Activated T-helper 2 cell treated with anti-CD3 and anti-CD28 coated beads, Interferon-gamma antibody, Interleukin-2, Interleukin-4, amounts not matched to agents 10 μg/mL and 5 μg/mL and 100 μg/mL, durations not matched to agents 14 hours and 24 hours and 36 hours (primary cell): Measurements from ENCODE around the gene NBPF11. TPM values are rescaled to one million over a fixed set of nuclear protein-coding genes. Genes with fewer than 3 reads are reported as not detected.
"Not testable (repeated sequence)": the region's sequence is repeated elsewhere in the genome, so short reads cannot be mapped to it uniquely, and the experiment has no call there.

Experiments used
- DNase-seq: peaks from one replicate; pipeline ENCODE4 v3.0.0; 2021; ENCODE audit warnings: low spot score
- H3K27ac Mint-ChIP-seq: one replicate; pipeline ENCODE4 v1.8.0; 2021; ENCODE audit warnings: mixed read lengths
- H3K27me3 Mint-ChIP-seq: one replicate; pipeline ENCODE4 v1.8.0; 2021; ENCODE audit warnings: low read depth, mixed read lengths
- H3K36me3 Mint-ChIP-seq: one replicate; pipeline ENCODE4 v1.8.0; 2021; ENCODE audit warnings: low read depth, mixed read lengths
- H3K4me1 Mint-ChIP-seq: one replicate; pipeline ENCODE4 v1.8.0; 2021; ENCODE audit warnings: low read depth, mixed read lengths
- H3K4me3 Mint-ChIP-seq: one replicate; pipeline ENCODE4 v1.8.0; 2021; ENCODE audit warnings: low read depth, mild to moderate bottlenecking, moderate library complexity, mixed read lengths
- H3K9me3 Mint-ChIP-seq: one replicate; pipeline ENCODE4 v1.8.0; 2021; ENCODE audit warnings: mixed read lengths
- intact Hi-C: fragments of 100-400 bp; cut with micrococcal nuclease; formaldehyde crosslinking; loops from one replicate; pipeline ENCODE4 v1.15.1; 2023
- total RNA-seq: library from RNA; stranded (reverse); gene quantifications from 2 replicates; pipeline ENCODE4 v1.2.3, GENCODE V29; 2022

NBPF11 gene
- total RNA-seq, 1 donor from 2014 or later: 9.0 TPM

DNA sequence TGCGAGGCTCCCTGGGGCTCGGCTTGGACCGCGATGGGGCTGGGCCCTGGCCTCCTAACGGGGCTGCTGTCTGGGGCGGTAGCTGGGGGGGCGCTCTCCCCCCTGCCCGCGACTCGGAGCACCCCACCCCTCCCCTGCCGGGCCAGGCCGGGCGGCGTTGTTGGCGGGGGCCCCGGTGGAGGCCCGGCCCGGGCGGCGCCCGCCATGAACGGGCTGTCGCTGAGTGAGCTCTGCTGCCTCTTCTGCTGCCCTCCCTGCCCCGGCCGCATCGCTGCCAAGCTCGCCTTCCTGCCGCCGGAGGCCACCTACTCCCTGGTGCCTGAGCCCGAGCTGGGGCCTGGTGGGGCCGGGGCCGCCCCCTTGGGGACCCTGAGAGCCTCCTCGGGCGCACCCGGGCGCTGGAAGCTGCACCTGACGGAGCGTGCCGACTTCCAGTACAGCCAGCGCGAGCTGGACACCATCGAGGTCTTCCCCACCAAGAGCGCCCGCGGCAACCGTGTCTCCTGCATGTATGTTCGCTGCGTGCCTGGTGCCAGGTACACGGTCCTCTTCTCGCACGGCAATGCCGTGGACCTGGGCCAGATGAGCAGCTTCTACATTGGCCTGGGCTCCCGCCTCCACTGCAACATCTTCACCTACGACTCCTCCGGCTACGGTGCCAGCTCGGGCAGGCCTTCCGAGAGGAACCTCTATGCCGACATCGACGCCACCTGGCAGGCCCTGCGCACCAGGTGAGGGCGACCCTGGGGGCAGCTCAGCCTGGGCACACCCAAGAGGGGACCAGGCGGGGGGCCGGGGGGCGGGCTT is 5.7 kb downstream of the NBPF11 start:
- intact Hi-C loops, H3K9me3 Mint-ChIP-seq, H3K4me3 Mint-ChIP-seq, H3K27me3 Mint-ChIP-seq, H3K27ac Mint-ChIP-seq, H3K4me1 Mint-ChIP-seq, DNase-seq, H3K36me3 Mint-ChIP-seq: not testable (repeated sequence)

DNA sequence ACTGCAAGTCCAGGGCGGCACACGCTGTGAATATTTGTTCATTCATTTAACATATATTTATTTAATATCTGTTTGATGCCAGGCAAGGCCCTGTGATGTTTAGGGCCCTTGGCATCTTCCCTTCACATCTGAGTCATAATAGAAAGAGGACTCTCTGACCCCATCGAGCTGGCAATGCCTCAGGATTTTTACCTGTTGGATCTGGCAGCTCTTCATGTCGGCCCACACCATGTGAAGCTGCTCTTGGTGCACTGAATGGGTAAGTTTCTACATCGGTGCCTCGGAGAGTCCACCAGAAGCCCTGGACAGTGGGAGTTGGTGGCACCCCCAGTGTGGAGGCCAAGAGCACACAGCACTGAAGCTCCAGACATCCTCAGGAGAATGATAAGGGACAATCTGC is 8.9 kb downstream of the NBPF11 start:
- H3K27me3 Mint-ChIP-seq, DNase-seq, intact Hi-C loops, H3K9me3 Mint-ChIP-seq, H3K36me3 Mint-ChIP-seq, H3K27ac Mint-ChIP-seq, H3K4me3 Mint-ChIP-seq, H3K4me1 Mint-ChIP-seq: not testable (repeated sequence)

DNA sequence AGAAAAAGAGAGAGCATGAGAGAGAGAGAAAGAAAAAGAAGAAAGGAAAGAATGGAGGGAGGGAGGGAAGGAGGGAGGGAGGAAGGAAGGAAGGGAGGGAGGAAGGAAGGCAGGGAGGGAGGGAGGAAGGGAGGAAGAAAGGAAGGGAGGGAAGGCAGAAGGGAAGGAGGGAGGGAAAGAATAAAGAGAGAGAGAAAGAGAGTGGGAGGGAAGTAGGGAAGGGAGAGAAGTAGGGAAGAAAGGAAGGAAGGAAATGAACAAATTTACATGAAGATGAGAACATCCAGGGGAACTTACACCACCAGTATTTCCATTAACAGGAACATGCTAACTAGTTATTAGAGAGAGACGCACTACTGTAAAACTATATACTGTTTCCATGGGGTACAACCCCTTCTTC is 10.1 kb downstream of the NBPF11 start:
- H3K4me3 Mint-ChIP-seq, intact Hi-C loops, H3K36me3 Mint-ChIP-seq: not testable (repeated sequence)

DNA sequence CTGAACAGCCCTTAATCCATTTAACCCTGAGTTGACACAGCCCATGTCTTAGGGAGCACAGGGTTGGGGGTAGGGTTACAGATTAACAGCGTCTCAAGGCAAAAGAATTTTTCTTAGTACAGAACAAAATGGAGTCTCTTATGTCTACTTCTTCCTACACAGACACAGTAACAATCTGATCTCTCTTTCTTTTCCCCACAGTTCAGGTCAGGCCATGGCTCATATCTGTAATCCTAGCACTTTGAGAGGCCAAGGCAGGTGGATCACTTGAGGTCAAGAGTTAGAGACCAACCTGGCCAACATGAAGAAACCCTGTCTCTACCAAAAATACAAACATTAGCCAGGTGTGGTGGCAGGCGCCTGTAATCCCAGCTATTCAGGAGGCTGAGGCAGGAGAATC is 13.5 kb downstream of the NBPF11 start:
- H3K36me3 Mint-ChIP-seq, H3K27ac Mint-ChIP-seq, H3K4me1 Mint-ChIP-seq, H3K4me3 Mint-ChIP-seq, H3K9me3 Mint-ChIP-seq, intact Hi-C loops, DNase-seq, H3K27me3 Mint-ChIP-seq: not testable (repeated sequence)

More for the DNA sequence above, 10.1 kb downstream of the NBPF11 start:
- not testable (repeated sequence) for H3K27me3 Mint-ChIP-seq, DNase-seq, H3K9me3 Mint-ChIP-seq, H3K27ac Mint-ChIP-seq, H3K4me1 Mint-ChIP-seq

DNA sequence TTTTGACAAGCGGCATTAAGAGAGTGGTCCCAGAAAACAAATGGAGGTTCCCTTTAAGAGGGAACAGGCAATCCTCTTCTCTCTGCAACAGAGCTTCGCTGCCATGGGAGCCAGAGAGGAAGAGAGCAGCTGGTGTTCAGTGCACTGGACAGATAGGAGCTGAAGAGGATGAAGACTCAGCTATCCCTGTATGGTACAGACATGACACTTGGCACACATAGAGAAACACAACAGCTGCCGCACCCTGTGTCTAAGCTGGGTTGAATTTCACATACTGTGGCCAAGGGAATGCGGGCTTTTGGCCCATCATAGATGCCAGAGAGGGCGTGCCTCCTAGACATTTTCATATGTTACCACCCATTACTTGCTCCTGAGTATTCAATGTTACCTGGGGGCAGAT is 29.7 kb downstream of the NBPF11 start:
- DNase-seq, H3K9me3 Mint-ChIP-seq, H3K36me3 Mint-ChIP-seq, H3K27ac Mint-ChIP-seq, H3K4me3 Mint-ChIP-seq, intact Hi-C loops, H3K27me3 Mint-ChIP-seq, H3K4me1 Mint-ChIP-seq: not testable (repeated sequence)

DNA sequence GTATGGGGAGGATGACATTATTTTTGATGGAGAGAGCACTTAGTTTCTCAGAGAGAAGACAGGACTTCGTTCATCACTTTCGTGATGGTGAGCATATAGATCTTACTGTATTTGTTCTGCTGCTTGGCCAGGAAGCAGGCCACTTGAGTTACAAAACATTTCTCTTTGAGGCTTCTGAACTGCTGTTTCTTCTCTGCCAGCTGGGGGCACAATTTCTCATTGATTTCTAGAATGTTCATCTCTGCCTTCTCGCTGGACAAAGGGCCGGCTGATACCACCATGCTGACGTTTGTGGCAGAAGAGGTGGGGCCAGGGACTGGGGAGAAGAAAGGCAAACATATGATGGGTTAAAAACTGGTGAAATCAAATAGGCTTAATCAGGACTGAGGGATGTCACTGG is 31.7 kb downstream of the NBPF11 start:
- H3K4me1 Mint-ChIP-seq, DNase-seq, H3K27me3 Mint-ChIP-seq, H3K9me3 Mint-ChIP-seq, intact Hi-C loops, H3K4me3 Mint-ChIP-seq, H3K36me3 Mint-ChIP-seq, H3K27ac Mint-ChIP-seq: not testable (repeated sequence)

DNA sequence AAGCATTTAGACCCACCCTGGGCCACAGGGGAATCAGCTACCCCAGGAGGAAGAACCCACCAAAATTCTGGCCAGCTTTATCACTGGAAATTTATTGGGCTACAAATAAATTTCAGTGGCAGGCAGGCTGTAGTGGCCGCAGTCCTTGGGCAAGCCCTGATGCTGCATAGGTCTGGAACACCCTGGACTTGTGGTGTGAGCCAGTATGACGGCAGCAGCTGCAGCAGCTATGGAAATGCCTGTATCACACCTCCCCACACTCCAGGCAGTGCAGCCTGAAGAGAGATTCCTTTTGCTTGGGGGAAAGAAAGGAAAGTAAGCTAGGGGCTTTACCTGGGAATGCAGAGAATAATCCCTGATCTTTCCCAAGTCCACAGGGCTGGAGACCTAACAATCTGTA is 56.3 kb downstream of the NBPF11 start:
- DNase-seq, intact Hi-C loops, H3K36me3 Mint-ChIP-seq, H3K4me1 Mint-ChIP-seq, H3K4me3 Mint-ChIP-seq, H3K27ac Mint-ChIP-seq, H3K9me3 Mint-ChIP-seq: not testable (repeated sequence)
- peaks cover 15% of the 10 kb centered on the region for H3K27me3 Mint-ChIP-seq

DNA sequence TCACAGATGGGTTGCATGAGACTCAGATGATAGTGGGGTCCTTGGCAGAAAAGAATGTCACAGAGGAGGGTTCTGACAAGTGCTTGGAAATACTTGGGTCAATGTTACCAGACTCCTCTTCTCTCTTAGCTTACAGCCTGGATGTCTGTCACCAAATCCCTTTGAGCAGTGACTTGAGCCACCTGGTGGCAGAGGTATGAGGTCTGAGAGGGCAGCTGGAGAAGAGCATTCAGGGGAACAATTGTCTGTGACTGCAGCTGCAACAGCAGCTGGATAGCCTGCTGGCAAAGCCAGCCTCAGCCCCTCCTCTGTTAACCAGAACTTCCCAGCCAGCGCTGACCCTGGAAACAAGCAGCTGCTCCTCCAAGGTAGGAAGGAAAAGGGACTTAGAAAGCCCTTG is 65.9 kb downstream of the NBPF11 start:
- not testable (repeated sequence) for DNase-seq, H3K9me3 Mint-ChIP-seq

DNA sequence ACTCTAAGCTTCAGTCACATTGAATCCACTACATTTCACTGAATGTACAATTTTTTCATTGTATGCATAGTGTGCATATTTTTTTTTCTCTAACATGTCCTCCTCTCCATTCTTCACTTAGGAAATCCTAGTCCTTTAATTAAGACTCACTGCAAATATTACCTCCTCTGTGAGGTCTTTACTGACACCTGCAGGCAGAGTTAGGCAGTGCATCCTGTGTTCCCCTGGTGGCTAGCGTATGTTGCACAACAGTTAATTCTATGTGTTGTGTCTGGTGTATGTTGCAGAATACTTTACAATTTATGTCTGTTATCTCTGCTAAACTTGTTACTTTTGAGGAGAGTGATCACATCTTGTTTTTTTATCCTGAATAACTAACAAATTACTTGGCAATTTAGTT is 70.9 kb downstream of the NBPF11 start:
- H3K27ac Mint-ChIP-seq, H3K4me1 Mint-ChIP-seq, H3K4me3 Mint-ChIP-seq, DNase-seq, H3K27me3 Mint-ChIP-seq, intact Hi-C loops, H3K36me3 Mint-ChIP-seq, H3K9me3 Mint-ChIP-seq: not testable (repeated sequence)

More for the DNA sequence above, 65.9 kb downstream of the NBPF11 start:
- H3K4me1 Mint-ChIP-seq, H3K36me3 Mint-ChIP-seq, H3K4me3 Mint-ChIP-seq, intact Hi-C loops, H3K27ac Mint-ChIP-seq, H3K27me3 Mint-ChIP-seq: not testable (repeated sequence)

DNA sequence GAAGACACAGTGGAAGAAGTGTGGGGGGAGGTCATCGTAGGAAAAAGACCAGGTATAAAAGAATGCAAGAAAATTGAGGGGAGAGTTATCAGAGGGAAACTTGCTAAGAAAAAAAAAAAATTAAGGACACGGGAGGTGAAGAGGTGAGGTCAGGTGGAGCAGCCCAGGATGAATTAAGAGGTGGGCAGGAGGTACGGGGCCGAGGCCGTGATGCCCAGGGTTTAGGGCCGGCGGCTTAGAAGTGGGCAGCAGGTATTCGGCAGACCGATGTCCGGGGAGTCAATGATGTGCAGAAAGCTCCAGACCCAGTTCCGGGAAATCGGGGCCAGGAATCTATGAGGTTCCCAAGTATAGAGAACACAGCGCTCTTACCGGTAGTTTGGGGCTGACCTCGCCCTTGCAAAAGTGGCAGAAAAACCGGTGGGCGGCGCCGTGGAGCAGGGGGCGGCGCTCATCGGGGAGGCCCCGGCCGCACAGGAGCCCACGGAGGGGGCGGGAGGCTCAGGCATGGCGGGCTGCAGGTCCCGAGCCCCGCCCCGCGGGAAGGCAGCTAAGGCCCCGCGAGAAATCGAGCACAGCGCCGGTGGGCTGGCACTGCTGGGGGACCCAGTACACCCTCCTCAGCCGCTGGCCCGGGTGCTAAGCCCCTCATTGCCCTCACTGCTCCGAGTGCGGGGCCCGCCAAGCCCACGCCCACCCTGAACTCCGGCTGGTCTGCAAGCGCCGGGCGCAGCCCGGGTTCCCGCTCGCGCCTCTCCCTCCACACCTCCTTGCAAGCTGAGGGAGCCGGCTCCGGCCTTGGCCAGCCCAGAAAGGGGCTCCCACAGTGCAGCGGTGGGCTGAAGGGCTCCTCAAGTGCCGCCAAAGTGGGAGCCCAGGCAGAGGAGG is 73.2 kb downstream of the NBPF11 start:
- H3K27me3 Mint-ChIP-seq, intact Hi-C loops, H3K4me1 Mint-ChIP-seq, DNase-seq, H3K27ac Mint-ChIP-seq, H3K9me3 Mint-ChIP-seq, H3K36me3 Mint-ChIP-seq, H3K4me3 Mint-ChIP-seq: not testable (repeated sequence)

DNA sequence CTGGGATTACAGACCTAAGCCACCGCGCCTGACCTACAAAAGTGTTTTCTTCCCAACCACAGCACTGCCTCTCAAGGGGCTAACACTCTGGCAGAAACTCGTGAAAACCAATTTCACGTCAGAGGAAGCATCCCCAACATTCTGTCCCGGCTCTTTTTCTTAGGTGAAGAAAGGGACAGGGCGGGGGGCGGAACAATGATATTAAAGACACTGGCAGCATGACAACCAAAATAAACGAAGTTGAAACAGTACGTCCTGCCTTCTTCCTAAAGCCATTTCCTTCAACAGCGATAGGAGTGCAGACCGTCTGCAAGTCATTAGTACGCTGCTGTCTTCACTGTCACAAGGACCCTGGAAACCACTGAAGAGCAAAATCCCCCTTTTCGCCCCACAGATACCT is 74.0 kb downstream of the NBPF11 start:
- H3K27ac Mint-ChIP-seq, H3K4me1 Mint-ChIP-seq, intact Hi-C loops, H3K27me3 Mint-ChIP-seq, H3K4me3 Mint-ChIP-seq, H3K36me3 Mint-ChIP-seq, H3K9me3 Mint-ChIP-seq, DNase-seq: not testable (repeated sequence)

DNA sequence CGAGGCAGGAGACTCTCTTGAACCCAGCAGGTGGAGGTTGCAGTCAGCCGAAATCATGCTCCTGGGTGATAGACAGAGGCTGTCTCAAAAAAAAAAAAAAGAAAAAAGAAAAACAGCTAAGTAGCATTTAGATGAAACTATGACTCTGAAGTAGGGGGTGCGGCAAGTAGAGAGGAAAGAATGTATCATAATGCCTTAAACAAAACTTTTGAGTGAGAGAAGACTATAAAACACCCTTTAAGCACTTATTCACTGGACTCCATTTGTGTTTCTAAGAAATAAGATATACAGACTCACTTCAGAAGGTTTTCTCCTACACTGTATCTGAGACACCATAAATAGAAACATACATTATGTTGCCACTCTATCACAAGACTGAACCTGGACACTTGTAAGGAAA is 74.6 kb downstream of the NBPF11 start:
- H3K9me3 Mint-ChIP-seq, DNase-seq, H3K4me1 Mint-ChIP-seq, H3K27me3 Mint-ChIP-seq, H3K4me3 Mint-ChIP-seq, H3K36me3 Mint-ChIP-seq, intact Hi-C loops, H3K27ac Mint-ChIP-seq: not testable (repeated sequence)

DNA sequence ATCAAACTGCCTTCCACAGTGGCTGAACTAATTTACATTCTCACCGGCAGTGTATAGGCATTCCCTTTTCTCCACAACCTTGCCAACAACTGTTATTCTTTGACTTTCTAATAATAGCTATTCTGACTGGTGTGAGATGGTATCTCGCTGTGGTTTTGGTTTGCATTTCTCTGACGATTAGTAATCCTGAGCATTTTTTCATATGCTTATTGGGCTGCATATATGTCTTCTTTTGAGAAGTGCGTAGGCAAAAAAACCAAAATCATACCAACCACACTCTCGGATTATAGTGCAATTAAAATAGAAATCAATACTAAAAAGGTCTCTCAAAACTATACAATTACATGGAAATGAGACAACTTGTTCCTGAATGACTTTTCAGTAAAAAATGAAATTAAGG is 78.7 kb downstream of the NBPF11 start:
- intact Hi-C loops, H3K27me3 Mint-ChIP-seq, H3K9me3 Mint-ChIP-seq: not testable (repeated sequence)

More for the DNA sequence above, 78.7 kb downstream of the NBPF11 start:
- H3K4me1 Mint-ChIP-seq, DNase-seq, H3K4me3 Mint-ChIP-seq, H3K27ac Mint-ChIP-seq, H3K36me3 Mint-ChIP-seq: not testable (repeated sequence)
